ENCODE results near the gene COBL.

DNA sequence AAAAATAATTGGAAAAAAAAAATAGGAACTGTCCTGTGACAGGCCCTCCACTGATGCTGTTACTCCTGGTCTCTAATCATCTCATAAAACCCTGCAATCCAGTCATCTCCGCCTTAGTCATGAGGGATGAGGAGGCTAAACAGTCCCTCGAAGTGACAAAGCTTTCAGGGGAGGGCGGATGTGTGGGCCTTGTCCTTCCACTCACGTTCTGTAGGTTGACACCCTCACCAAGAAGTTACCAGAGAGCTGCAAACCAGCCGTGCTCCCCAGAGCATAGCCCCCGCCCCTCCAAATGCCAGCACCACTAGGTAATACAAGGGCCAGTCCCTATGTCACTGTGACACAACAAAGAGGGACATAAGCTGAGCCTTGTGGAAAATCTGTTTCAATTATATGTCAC, 11.9 kb downstream of the COBL start:
- TF ChIP-seq YY1 (IDR thresholded peaks at IDR 0.05; ENCODE audit: low read depth, low read length) (no peak), SAP30 (IDR thresholded peaks at IDR 0.05; ENCODE audit: insufficient read depth, insufficient replicate concordance, low read length) (no peak)
